ENCODE measurements around the gene UBE2Q1. TPM values are rescaled to one million over a fixed set of nuclear protein-coding genes. Genes with fewer than 3 reads are reported as not detected.

The UBE2Q1 gene
- total RNA-seq, 6 experiments from 2014 or later = 23.6 to 48.6 (median 33.1) TPM

GRCh38 chr1:154499446-154499845, 59.0 kb downstream of the UBE2Q1 start:
- ATAC-seq (no peak), DNase-seq (no peak)
- H3K27me3 ChIP-seq = no peaks in the 10 kb centered on the region
- 73% methylated on average over 1 of the region's 1 CpG for WGBS (ENCODE audit: insufficient coverage, low coverage, low lambda C conversion rate, missing lambda C conversion rate)
- H3K4me3 ChIP-seq = peak overlapping the region in 1 of 3 donors; percentile 51
- TF ChIP-seq POLR2A (IDR thresholded peaks at IDR 0.05) = no peak
- TF ChIP-seq CTCF (IDR thresholded peaks at IDR 0.05) = no peak
- no peak overlapping the region for H3K27ac ChIP-seq
- intact Hi-C loops (cut with DNase I) = no loop called here
- peaks cover 0 to 27% (median 2%) of the 10 kb centered on the region in 4 donors for H3K4me1 ChIP-seq
- H3K9me3 ChIP-seq = no peaks in the 10 kb centered on the region
- no peaks in the 10 kb centered on the region for H3K36me3 ChIP-seq

Other genes with a start within 250 kb of the UBE2Q1 start
- not detected for gene AQP10, start 237.6 kb downstream of the UBE2Q1 start, total RNA-seq
- gene ATP8B2, start 233.1 kb downstream of the UBE2Q1 start, total RNA-seq = 1 to 10 TPM; 1.9 to 8.2 (median 3.2) TPM
- 100 to 1,000 TPM in 2 of 6 experiments, 10 to 100 TPM in 4; 32.2 to 145 (median 68.2) TPM for gene IL6R, start 153.3 kb downstream of the UBE2Q1 start, total RNA-seq
- 1 to 10 TPM in 5 of 6 experiments, under 1 TPM in 1; 0.92 to 2.2 (median 1.4) TPM for gene TDRD10, start 56.4 kb downstream of the UBE2Q1 start, total RNA-seq
- 1 to 10 TPM; 4.0 to 5.6 (median 4.7) TPM for gene SHE, start 56.2 kb downstream of the UBE2Q1 start, total RNA-seq
- under 1 TPM in 1 of 6 experiments, not detected in 5; 0.07 TPM for gene CHRNB2, start 9.1 kb upstream of the UBE2Q1 start, total RNA-seq
- gene ADAR, start 49.5 kb upstream of the UBE2Q1 start, total RNA-seq = 100 to 1,000 TPM in 1 of 6 experiments, 10 to 100 TPM in 5; 69.9 to 105 (median 78.7) TPM